ENCODE results near the gene CNN1. TPM values are rescaled to one million over a fixed set of nuclear protein-coding genes. Genes with fewer than 3 reads are reported as not detected.

Gene CNN1
- total and polyA plus RNA-seq, 2 of the 13 experiments (the other 11 are each of a cell fraction or from before 2014, with no cell fraction given): 0.70 to 1.1 TPM

DNA sequence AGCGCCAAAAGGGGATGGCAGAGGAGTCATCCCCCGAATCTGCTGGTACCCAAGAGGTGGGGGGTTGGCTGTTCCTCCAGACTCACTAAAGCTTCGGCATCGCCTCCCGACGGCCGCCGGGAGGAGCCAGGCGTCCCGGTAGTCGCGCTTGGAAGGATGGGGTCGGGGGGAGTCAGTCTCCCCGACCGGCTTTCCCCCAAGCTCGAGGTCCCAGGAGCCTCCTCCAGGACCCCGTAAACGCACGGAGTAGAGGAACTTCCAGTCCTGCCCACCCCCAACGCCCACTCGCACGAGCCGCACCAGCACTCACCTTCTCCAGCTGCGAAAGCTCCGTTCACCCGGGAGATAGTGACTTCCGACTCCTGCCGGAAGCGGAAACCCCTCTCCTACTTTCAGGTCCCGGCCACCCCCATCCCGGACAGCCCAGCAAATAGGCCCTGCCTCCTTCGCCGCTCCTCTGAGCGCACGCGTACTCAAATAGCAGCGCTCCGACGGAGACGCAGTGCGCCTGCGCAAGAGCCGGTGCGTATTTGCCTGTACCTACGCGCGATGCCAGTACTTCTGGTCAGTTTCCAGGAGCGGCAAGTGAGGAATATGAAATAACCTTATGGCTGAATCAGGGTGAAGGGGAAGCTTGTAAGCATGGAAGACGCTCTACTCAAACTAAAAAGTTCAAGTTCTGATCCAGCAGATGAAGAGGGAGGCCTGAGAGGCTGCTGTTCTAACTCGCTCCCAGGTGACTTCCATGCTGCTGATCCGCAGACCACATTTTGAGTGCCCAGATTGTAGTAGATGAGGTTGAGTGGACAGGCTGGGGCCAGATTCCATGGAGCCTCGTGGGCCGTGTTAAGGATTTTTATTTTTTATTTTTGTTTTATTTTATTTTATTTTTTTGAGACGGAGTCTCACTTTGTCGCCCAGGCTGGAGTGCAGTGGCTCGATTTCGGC, 20.5 kb downstream of the CNN1 start, which contains the start of gene ELOF1 (continued):
- TF ChIP-seq, protein P1, sequence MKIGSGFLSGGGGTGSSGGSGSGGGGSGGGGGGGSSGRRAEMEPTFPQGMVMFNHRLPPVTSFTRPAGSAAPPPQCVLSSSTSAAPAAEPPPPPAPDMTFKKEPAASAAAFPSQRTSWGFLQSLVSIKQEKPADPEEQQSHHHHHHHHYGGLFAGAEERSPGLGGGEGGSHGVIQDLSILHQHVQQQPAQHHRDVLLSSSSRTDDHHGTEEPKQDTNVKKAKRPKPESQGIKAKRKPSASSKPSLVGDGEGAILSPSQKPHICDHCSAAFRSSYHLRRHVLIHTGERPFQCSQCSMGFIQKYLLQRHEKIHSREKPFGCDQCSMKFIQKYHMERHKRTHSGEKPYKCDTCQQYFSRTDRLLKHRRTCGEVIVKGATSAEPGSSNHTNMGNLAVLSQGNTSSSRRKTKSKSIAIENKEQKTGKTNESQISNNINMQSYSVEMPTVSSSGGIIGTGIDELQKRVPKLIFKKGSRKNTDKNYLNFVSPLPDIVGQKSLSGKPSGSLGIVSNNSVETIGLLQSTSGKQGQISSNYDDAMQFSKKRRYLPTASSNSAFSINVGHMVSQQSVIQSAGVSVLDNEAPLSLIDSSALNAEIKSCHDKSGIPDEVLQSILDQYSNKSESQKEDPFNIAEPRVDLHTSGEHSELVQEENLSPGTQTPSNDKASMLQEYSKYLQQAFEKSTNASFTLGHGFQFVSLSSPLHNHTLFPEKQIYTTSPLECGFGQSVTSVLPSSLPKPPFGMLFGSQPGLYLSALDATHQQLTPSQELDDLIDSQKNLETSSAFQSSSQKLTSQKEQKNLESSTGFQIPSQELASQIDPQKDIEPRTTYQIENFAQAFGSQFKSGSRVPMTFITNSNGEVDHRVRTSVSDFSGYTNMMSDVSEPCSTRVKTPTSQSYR (CRISPR knock-in tag; IDR thresholded peaks at IDR 0.05; ENCODE audit: borderline replicate concordance): no peak; the same call in 1 of the 2 replicates
- TF ChIP-seq, protein P2, sequence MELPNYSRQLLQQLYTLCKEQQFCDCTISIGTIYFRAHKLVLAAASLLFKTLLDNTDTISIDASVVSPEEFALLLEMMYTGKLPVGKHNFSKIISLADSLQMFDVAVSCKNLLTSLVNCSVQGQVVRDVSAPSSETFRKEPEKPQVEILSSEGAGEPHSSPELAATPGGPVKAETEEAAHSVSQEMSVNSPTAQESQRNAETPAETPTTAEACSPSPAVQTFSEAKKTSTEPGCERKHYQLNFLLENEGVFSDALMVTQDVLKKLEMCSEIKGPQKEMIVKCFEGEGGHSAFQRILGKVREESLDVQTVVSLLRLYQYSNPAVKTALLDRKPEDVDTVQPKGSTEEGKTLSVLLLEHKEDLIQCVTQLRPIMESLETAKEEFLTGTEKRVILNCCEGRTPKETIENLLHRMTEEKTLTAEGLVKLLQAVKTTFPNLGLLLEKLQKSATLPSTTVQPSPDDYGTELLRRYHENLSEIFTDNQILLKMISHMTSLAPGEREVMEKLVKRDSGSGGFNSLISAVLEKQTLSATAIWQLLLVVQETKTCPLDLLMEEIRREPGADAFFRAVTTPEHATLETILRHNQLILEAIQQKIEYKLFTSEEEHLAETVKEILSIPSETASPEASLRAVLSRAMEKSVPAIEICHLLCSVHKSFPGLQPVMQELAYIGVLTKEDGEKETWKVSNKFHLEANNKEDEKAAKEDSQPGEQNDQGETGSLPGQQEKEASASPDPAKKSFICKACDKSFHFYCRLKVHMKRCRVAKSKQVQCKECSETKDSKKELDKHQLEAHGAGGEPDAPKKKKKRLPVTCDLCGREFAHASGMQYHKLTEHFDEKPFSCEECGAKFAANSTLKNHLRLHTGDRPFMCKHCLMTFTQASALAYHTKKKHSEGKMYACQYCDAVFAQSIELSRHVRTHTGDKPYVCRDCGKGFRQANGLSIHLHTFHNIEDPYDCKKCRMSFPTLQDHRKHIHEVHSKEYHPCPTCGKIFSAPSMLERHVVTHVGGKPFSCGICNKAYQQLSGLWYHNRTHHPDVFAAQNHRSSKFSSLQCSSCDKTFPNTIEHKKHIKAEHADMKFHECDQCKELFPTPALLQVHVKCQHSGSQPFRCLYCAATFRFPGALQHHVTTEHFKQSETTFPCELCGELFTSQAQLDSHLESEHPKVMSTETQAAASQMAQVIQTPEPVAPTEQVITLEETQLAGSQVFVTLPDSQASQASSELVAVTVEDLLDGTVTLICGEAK (IDR thresholded peaks at IDR 0.05): peak; percentile 64
- TF ChIP-seq, protein P2 (CRISPR knock-in tag; IDR thresholded peaks at IDR 0.05): no peak
- TF ChIP-seq SNRNP70 (IDR thresholded peaks at IDR 0.05; ENCODE audit: low read depth, low read length) (no peak), TCF12 (IDR thresholded peaks at IDR 0.05) (no peak), TCF12 (CRISPR knock-in tag; IDR thresholded peaks at IDR 0.05) (no peak), MYNN (CRISPR knock-in tag; IDR thresholded peaks at IDR 0.05; ENCODE audit: low read depth) (no peak)
- TF ChIP-seq, protein P3, sequence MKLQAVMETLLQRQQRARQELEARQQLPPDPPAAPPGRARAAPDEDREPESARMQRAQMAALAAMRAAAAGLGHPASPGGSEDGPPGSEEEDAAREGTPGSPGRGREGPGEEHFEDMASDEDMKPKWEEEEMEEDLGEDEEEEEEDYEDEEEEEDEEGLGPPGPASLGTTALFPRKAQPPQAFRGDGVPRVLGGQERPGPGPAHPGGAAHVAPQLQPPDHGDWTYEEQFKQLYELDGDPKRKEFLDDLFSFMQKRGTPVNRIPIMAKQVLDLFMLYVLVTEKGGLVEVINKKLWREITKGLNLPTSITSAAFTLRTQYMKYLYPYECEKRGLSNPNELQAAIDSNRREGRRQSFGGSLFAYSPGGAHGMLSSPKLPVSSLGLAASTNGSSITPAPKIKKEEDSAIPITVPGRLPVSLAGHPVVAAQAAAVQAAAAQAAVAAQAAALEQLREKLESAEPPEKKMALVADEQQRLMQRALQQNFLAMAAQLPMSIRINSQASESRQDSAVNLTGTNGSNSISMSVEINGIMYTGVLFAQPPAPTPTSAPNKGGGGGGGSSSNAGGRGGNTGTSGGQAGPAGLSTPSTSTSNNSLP (IDR thresholded peaks at IDR 0.05; ENCODE audit: low read depth, low read length): no peak
- TF ChIP-seq, protein P4, sequence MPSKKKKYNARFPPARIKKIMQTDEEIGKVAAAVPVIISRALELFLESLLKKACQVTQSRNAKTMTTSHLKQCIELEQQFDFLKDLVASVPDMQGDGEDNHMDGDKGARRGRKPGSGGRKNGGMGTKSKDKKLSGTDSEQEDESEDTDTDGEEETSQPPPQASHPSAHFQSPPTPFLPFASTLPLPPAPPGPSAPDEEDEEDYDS (CRISPR knock-in tag; IDR thresholded peaks at IDR 0.05): peak; percentile 94
- TF ChIP-seq, protein P5, sequence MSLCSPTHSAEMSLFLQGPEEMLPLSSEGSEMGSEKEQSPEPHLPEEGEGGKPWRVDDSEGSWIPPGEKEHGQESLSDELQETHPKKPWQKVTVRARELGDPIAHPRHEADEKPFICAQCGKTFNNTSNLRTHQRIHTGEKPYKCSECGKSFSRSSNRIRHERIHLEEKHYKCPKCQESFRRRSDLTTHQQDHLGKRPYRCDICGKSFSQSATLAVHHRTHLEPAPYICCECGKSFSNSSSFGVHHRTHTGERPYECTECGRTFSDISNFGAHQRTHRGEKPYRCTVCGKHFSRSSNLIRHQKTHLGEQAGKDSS (CRISPR knock-in tag; IDR thresholded peaks at IDR 0.05; ENCODE audit: borderline replicate concordance, low read depth): no peak

All from HepG2 (cell line).